NCI-H526 (cell line): ENCODE results near the gene PDCD1.
"Not testable (repeated sequence)": the region's sequence is repeated elsewhere in the genome, so short reads cannot be mapped to it uniquely, and the experiment has no call there.

ENCODE experiments used
- DNase-seq, 2 experiments: peaks; one replicate each; lab custom pipeline; 2025; lab: John Stamatoyannopoulos, UW

Gene PDCD1

DNA sequence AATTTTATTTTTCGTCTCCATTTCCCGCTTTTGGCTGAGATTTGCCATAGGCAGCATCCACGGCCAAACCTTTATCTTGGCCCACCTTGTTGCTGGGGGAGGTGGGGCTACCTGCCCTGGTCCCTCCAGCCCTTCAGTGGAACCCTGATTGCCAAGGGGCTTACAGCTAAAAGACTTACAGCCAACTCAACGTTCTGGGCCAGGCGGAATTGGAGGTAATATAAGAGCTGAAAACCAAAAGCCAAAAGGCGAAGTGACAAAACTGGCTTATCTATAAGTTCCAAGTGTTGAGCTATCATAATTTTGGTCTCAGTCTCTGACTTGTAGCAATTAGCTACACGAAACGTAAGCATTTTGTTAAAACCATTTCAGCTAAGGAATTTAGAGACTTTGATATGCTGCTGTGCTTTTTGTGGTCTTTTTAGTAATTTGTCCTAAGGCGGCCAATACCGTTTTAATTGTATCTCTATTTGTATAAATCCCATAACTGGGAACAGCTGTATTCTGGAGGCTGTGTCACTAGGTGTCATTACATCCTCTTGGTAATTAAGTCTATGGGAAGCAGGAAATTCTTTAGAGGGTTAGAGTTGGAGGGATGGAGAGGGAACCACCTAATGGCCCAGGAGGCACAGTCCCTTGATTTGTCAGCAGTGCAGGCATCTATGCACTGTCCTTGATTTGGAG lies 24.0 kb downstream of the PDCD1 start:
- DNase-seq: no peak

DNA sequence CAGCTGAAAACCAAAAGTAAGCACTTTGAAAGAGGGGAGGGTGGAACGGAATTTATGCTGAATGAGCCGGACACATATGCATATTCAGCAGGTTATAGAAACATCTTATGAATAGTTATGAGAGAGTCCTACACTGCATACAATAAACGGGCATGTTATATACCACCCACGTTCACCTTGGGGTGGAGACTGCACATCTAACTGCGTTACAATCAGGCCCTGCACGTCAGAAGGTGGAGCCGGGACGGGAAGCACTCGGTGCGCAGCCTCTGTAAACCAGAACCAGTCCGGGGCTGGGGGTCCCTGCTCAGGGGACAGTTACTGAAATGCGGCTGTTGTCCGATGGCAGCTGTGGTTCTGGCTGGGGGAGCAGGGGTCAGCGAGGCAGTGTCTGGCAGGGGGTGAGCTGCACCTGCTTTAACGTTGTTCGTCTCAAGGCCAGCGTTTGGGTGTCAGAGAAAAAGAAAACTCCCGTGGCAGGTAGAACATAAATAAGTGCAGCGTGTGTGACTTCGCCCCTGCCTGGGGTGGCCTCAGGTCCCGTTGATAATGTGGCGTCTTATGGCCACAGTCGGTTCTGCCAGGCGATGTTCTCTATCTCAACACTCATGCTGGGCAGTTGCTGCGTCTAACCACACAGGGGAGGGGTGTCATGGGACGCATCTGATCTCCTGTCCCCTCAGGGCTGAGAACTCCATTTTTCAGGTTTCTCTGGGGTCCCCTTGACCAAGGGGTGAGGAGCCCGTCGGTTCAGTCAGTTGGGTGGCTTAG lies 24.8 kb downstream of the PDCD1 start:
- peak in 1 of 2 experiments; percentile 50 for DNase-seq

DNA sequence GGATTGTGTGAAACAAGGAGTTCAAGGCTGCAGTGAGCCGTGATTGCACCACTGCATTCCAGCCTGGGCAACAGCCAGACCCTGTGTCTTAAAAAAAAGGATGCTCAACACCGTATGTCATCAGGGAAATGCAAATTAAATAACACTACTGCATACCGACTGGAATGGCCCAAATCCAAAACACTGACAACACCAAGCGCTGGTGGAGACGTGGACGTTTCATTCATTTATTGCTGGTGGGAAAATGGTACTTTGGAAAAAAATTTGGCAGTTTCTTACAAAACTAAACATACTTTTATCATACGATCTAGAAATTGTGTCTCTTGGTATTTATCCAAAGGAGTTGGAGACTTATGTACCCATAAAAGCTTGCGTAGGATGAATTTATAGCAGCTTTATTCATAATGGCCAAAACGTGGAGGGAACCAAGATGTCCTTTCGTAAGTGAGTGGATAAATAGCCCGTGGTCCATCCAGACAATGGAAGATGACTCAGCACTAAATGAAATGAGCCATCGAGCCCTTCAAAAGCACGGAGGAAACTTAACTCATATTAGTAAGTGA lies 25.5 kb downstream of the PDCD1 start:
- no peak for DNase-seq

DNA sequence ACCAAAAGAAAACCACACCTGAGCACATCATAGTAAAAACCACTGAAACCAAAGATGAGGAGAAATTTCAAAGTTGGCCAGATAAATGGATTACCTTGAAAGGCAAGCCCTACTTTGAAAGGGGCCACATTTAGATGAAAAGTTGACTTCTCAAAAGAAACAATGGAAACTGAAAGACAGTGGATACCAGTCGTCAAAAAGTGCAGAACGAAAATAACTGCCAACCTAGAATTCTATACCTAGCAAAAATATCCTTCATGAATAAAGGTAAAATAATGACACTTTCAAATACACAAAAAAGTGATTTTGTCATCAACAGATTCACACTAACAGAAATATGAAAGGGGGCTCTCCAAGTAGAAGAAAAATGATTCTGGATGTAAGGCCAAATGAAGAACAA lies 31.3 kb downstream of the PDCD1 start:
- DNase-seq: no peak

DNA sequence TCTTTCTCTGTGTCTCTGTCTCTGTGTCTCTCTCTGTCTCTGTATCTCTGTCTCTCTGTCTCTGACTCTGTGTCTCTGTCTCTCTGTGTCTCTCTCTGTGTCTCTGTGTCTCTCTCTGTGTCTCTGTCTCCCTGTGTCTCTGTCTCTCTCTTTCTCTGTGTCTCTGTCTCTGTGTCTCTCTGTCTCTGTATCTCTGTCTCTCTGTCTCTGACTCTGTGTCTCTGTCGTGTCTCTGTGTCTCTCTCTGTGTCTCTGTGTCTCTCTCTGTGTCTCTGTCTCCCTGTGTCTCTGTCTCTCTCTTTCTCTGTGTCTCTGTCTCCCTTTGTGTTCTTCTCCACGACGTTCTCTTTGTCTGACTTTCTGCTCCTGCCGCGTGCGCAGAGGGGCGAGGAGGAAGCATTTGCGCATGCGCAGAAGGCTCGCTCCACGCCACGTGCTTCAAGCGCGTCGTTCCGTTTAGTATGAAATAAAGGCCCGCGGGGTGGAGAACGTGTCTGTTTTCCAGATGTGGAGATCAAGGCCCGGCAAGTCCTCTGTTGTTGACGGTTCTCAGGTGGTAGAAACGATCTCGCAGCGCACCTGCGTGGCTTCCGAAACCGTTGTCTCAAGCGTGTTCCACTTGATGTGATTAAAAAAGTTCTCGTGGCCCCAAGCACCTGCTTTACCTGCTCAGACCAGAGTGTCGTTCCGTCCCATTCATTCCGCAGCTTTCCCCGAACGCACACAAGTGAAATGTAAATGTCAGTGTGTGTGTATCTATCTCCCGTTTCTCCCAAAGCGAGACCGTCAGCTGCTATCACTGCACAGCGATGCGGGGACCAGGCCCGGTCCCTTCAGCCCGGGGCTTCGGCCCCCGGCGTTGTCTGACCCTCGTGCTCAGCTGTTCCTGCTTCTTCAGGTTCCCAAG lies 34.9 kb downstream of the PDCD1 start:
- peak; percentile 70 to 82 for DNase-seq

DNA sequence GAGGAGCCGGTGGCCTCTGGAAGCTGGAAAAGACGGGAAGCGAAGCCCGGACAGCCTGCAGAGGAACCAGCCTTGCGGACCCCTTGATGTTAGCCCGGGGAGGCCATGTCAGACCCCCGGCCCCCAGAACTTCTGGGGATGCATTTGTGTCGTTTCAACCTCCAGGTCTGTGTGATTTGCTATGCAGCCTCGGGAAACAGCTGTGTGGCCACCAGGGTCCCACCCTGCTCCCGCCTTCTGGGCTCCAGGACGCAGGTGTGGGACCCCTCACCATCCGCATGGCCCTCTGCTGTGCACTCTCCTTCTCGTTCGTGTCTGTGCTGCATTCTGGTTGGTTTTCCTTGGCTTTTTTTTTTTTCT lies 36.5 kb downstream of the PDCD1 start:
- DNase-seq: no peak

DNA sequence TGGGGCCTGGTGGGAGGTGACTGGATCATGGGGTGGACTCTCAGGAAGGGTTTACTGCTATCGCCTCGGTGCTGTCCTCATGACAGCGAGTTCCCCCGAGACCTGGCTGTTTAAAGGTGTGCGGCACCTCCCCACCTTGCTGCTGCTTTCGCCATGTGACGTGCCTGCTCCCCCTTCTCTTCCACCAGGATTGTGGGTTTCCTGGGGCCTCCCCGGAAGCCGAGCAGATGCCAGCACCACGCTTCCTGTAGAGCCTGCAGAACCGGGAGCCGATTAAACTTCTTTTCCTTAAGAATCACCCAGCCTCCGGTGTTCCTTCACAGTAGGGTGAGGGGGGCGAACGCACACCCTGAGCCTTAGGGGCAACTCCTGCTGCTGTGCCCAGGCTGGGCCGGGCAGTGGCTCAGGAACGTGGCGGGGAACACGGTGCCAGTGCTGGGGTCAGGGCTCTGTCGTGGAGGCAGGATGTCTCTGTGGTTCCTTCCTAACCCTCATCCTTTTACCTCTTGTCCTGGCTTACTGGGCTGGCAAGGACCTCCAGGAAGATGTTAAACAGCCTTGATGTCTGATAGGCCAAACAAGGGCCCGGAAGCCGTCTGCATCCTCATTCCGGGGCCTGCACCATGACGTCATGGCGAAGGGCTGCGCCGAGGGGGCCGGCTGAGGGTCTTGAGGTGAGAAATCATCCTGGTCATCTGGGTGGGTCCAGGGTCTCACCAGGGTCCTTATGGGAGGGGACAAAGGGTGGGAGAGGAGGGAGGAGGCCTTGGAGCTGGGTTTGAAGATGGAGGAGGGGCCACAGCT lies 37.0 kb downstream of the PDCD1 start:
- no peak for DNase-seq

DNA sequence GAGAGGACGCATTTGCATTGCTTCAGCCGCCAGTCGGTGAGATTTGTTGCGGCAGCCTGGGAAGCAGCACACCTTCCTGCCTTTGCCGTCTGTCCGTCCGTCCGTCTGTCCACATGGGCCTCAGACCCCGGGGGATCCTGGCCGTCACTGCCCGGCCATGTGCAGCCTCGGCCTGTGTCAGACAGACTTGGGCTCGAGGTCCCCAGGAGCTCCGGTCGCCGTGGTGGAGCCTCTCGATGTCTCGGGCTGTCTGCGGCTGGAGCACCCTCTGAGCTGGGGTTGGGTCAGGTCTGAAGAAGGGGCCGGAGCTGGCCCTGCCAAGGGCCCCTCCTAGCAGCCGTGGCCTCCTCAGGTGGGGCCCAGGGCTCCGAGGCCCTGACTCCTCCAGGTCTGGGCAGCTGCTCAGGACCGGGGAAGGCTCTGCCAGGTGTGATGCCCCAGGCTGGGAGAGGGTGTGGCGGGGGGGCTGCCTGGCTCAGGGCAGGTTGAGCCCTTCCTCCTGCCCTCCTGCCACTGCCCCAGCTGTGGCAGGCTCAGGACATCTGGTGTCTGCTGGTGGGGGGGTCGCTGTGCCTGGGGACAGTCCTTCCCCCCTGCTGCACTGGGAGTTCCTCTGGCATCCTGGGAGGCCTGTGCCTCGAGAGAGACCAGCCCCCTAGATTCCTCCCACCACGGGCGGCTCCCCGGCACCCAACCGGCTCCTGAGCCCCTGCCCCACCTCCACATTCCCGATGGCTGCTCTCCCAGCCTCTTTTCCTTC lies 37.9 kb downstream of the PDCD1 start:
- no peak for DNase-seq

DNA sequence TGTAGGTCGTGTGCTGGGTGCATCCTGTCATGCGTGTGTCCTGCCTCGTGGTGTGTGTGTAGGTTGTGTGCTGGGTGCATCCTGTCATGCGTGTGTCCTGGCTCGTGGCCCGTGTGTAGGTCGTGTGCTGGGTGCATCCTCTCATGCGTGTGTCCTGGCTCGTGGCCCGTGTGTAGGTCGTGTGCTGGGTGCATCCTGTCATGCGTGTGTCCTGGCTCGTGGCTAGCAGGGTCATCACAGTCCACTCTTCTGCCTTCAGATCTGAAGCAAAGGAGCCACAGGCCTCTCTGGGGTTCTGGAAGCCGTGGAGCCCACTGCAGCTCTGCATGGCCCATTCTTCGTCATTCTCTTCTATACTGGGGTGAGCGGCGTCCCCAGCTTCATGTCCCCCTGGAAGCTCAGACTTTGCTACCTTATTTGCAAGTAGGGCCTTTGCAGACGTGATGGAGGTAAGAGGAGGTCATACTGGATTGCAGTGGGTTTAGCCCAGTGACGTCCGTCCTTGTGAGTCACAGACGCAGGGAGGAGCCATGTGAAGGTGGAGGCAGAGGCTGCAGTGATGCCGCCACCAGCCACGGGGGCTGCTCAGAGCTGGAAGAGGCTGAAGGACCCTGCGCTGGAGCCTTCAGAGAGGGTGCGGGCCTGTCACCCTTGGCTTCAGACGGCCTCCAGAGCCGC lies 38.6 kb downstream of the PDCD1 start:
- DNase-seq: not testable (repeated sequence)

DNA sequence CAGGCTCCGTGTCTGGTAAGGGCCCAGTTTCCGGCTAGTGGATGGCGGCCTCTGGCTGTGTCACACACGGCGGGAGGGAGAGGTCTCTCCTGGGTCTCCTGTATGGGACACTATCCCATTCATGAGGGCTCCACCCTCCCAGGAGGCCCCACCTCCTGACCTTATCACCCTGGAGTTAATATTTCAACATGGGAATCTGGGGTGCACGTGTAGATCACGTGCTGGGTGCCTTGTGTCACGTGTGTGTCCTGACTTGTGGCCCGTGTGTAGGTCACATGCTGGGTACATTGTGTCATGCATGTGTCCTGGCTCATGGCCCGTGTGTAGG lies 39.8 kb downstream of the PDCD1 start:
- no peak for DNase-seq

DNA sequence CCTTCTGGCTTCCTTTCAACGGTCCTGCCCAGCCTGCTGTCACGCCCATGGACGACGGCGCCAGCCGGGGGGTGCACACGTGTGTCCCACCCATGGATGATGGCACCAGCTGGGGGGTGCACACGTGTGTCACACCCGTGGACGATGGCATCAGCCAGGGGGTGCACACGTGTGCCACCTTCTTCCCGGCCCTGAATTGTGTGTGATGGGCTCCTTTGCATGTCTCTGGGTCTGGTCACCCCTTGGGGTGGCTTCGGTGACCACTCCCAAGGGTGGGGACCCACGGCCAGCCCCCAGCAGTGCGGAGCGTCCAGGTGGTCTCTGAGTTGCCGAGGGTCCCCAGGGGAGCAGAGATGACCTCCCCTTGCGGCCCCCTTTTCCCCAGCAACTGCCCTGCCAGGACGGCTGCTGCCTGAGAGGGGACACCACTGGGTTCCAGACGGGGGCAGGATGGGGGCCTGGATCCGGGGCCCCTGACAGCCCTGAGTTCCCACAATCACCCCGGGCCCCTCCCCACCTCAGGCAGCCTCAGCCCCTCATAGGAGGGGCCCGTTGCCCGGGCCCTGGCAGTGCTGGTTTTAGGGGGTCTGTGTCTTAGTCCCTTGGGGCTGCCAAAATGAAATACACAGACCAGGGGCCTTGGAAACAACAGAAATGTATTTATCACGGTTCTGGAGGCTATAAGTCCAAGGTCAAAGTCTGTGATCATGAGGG lies 40.3 kb downstream of the PDCD1 start:
- no peak for DNase-seq

DNA sequence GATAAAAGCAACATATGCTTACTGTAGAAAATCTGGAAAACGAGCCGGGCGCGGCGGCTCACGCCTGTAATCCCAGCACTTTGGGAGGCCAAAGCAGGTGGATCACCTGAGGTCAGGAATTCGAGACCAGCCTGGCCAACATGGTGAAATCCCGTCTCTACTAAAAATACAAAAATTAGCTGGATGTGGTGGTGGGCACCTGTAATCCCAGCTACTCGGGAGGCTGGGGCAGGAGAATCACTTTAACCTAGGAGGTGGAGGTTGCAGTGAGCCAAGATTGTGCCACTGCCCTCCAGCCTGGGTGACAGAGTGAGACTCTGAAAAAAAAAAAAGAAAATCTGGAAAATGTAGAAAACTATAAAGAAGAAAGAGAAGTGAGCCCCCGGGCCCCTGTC lies 40.9 kb downstream of the PDCD1 start:
- not testable (repeated sequence) for DNase-seq

DNA sequence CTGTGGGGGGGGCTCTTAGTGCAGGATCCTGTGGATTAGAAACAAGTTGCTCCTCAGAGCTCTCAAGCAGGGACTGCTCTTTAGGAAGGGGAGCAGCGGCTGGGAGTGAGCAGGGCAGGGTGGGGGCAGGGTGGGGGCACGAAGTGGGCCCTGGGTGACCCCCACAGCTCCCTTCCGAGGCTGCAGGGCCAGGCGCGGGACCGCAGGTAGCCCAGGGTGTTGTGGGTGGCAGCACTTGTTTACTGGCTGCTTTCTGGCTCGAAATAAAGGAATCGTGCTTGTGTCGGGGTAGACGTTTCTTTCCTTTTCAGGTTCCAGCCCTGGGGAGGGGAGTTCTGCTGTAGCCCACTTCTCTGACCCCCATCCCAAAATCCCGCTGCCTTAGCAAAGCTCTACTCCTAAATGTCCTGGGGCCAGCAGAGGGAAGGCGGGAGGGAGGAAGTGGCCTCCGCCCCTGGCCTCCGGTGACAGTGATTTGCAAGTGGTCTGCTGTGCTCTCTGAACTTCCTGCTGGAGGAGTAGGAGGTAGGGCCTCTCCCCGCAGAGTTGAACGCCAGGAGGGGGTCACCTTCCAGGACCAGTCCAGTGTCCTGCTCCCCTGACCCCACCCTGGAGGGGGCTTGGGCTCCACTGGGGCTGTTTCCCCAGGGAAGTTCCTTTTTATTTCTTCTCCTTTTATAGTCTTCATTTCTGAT lies 41.4 kb downstream of the PDCD1 start:
- no peak for DNase-seq

DNA sequence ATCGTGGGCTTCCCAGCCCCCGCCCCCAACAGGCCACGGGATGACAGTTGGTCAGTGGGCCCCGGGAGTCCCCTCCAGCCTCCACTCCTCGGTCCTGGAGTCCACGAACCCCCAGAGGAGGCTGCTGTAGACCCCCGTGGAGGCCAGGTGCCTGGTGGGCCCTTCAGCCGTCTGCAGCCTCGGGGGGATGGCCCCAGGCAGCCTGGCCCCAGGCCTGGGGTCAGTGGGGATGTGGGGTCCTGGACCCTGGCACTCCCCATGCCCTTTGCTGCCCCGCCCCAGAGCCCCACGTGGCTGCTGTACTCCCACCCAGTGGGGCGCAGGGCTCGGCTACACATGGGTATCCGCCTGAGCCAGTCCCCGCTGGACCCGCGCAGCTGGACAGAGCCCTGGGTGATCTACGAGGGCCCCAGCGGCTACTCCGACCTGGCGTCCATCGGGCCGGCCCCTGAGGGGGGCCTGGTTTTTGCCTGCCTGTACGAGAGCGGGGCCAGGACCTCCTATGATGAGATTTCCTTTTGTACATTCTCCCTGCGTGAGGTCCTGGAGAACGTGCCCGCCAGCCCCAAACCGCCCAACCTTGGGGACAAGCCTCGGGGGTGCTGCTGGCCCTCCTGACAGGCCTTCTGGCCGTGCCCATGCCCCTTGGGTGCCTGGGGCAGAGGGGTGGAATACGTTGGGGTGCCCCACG lies 42.1 kb downstream of the PDCD1 start:
- no peak for DNase-seq

DNA sequence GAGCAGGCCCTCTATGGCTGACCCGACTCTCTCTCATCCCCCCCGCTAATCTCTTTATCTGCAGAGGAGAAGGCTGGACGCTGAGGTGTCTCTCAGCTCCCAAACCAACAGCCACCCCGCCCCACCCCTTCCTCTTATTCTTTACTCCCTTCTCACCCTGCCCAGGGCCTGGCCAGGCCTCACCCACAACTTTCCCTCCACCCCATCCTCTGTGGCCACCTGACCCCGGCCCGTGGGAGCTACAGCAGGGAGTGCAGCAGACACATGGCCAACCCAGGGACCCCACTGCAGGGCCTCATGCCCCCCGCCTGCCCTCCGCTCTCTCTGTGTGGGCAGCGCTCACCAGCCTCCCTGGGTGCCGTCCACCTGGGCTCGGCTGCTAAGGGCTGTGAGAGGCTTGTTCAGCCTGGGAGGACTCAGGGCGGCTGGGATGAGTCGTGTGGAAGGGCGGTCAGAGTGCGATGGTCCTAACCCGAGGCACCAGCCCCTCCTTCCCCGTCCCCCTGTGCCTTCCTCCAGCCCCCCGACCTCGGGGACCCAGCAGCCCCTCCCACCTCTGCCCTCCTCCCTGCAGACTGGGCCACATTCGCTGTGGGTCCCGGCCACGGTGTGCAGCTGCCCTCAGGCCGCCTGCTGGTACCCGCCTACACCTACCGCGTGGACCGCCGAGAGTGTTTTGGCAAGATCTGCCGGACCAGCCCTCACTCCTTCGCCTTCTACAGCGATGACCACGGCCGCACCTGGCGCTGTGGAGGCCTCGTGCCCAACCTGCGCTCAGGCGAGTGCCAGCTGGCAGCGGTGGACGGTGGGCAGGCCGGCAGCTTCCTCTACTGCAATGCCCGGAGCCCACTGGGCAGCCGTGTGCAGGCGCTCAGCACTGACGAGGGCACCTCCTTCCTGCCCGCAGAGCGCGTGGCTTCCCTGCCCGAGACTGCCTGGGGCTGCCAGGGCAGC lies 42.9 kb downstream of the PDCD1 start:
- no peak for DNase-seq

DNA sequence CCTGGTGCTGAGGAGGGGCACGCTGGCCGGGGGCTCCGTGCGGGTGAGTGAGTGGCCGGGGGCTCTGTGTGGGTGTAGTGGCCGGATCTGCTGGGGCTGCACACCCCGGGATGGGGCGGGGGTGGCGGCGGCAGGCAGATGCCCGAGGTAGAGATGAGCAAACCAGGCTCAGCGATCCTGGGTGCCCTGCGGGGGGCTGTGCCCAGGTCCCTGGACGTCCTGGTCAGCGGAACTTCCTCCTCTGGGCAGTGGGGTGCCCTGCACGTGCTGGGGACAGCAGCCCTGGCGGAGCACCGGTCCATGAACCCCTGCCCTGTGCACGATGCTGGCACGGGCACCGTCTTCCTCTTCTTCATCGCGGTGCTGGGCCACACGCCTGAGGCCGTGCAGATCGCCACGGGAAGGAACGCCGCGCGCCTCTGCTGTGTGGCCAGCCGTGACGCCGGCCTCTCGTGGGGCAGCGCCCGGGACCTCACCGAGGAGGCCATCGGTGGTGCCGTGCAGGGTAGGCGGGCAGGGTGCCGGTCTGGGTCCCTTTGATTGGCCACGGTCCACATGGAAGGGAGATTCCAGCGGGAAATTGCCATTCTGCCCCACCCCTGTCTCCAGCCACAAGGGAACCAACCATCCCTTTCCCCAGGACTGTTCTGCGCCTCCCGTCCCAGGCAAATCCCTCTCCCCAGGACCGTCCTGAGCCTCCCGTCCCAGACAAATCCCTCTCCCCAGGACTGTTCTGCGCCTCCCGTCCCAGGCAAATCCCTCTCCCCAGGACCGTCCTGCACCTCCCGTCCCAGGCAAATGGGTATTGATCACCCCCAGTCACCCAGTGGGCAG lies 43.8 kb downstream of the PDCD1 start:
- peak in 1 of 2 experiments; percentile 48 for DNase-seq

DNA sequence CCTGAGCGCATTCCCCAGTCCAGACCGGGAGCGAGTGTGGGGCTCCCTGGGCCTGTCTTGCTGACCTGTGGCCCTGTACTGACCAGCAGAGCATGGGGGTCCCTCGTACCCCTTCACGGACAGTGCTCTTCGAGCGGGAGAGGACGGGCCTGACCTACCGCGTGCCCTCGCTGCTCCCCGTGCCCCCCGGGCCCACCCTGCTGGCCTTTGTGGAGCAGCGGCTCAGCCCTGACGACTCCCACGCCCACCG lies 44.4 kb downstream of the PDCD1 start:
- no peak for DNase-seq
